Caco-2 (cell line): ENCODE results near the gene LRRC3B. TPM values are rescaled to one million over a fixed set of nuclear protein-coding genes. Genes with fewer than 3 reads are reported as not detected.

Experiments used
- BruUV-seq: library from RNA; stranded (reverse); fragments of 400-500 nt; replicated peaks from 2 replicates; lab custom pipeline; 2021; lab: Mats Ljungman, UMichigan
- CTCF ChIA-PET: fragments of 300-600 bp; sonication (Branson Sonifier 250); formaldehyde crosslinking; loops from one replicate; lab custom pipeline; 2022; ENCODE audit warnings: antibody characterized with exemption; lab: Charles Lee
- POLR2A ChIA-PET: fragments of 300-600 bp; sonication (Branson Sonifier 250); formaldehyde crosslinking; loops from one replicate; lab custom pipeline; 2022; ENCODE audit warnings: antibody characterized with exemption; lab: Charles Lee
- DNase-seq, 2 experiments: peaks; one replicate each; pipeline versions ENCODE4 v3.0.0 to v3.0.0-alpha.2; 2020 to 2022
- H3K27me3 ChIP-seq: replicated peaks from 2 replicates; pipeline ENCODE4 v1.6.0; 2011; ENCODE audit warnings: low read length; ENCODE audit not compliant: control insufficient read depth, insufficient read depth
- H3K36me3 ChIP-seq: 2 replicates; pipeline ENCODE4 v1.5.1; 2011; ENCODE audit warnings: low read length; ENCODE audit not compliant: control insufficient read depth, insufficient read depth
- H3K4me1 ChIP-seq: fragments of 250-450 bp; sonication (Bioruptor Pico); 2 replicates; pipeline ENCODE4 v1.5.1; 2020; ENCODE audit warnings: mild to moderate bottlenecking
- H3K4me3 ChIP-seq: 2 replicates; pipeline ENCODE4 v1.5.1; 2011; ENCODE audit warnings: low read depth, mild to moderate bottlenecking, control low read depth, low read length
- H3K9me3 ChIP-seq: fragments of 250-450 bp; sonication (Bioruptor Pico); 2 replicates; pipeline ENCODE4 v1.5.1; 2020; ENCODE audit warnings: mild to moderate bottlenecking, moderate library complexity
- H3K27ac Mint-ChIP-seq: one replicate; pipeline ENCODE4 v1.8.0; 2022; ENCODE audit warnings: mixed read lengths; ENCODE audit not compliant: unreplicated experiment
- H3K27me3 Mint-ChIP-seq: one replicate; pipeline ENCODE4 v1.8.0; 2022; ENCODE audit warnings: mixed read lengths; ENCODE audit not compliant: insufficient read depth, unreplicated experiment
- H3K36me3 Mint-ChIP-seq: one replicate; pipeline ENCODE4 v1.8.0; 2022; ENCODE audit warnings: mild to moderate bottlenecking, mixed read lengths; ENCODE audit not compliant: insufficient read depth, unreplicated experiment
- H3K4me1 Mint-ChIP-seq: one replicate; pipeline ENCODE4 v1.8.0; 2022; ENCODE audit warnings: low read depth, mixed read lengths; ENCODE audit not compliant: unreplicated experiment
- H3K4me3 Mint-ChIP-seq: one replicate; pipeline ENCODE4 v1.8.0; 2022; ENCODE audit warnings: mild to moderate bottlenecking, moderate library complexity, mixed read lengths; ENCODE audit not compliant: unreplicated experiment
- H3K9me3 Mint-ChIP-seq: one replicate; pipeline ENCODE4 v1.8.0; 2022; ENCODE audit warnings: mixed read lengths; ENCODE audit not compliant: unreplicated experiment
- intact Hi-C: fragments of 100-400 bp; cut with micrococcal nuclease; formaldehyde crosslinking; loops from one replicate; pipeline ENCODE4 v1.10.0; 2022; ENCODE audit not compliant: unreplicated experiment
- total RNA-seq: library from RNA; stranded (reverse); gene quantifications from 2 replicates; pipeline ENCODE4 v1.2.3, GENCODE V29; 2022
- TF ChIP-seq, protein P1 (sequence below), 2 experiments: fragments of 200-600 bp in 1 of 2; IDR thresholded peaks; 1 replicate in 1 of 2; 2 replicates in 1 of 2; pipeline versions ENCODE4 v1.5.1 to v1.8.0; 2011 to 2022; ENCODE audit warnings: antibody characterized with exemption in 1 of 2, control low read depth in 1 of 2, inconsistent platforms in 1 of 2, low read depth in 1 of 2, low read length in 1 of 2, mild to moderate bottlenecking in 1 of 2, moderate library complexity in 1 of 2; ENCODE audit not compliant: insufficient read depth in 1 of 2, severe bottlenecking in 1 of 2, unreplicated experiment in 1 of 2

The LRRC3B gene
- total RNA-seq, 1 experiment from 2014 or later, result not detected

DNA sequence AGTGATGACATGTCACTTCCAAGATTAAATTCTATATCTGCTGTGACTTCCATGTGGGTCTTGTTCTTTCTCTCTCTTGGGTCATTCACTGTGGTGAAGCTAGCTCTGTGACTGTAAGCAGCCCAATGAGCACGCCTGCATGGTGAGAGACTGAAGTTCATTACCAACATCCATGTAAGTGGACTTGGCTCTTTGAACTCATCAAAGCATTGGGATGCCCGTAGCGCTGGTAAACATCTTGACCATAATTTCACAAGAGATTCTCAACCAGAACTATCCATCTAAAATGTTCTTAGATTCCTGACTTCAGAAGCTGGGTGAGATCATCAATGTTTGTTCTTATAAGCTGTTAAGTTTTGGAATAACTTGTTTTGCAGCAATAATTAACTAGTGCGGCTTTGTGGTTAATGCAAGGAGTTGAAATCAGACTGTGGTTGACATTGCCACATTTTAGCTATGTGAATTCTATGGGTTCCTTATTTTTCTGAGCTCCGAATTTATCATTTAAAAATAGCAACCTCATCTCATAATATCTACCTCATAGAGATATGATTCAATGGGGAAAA, 31.6 kb upstream of the LRRC3B start:
- no peaks in the 10 kb centered on the region for H3K4me1 Mint-ChIP-seq
- H3K9me3 Mint-ChIP-seq, result no peaks in the 10 kb centered on the region
- H3K27ac Mint-ChIP-seq, result no peak overlapping the region
- H3K36me3 Mint-ChIP-seq, result no peaks in the 10 kb centered on the region
- TF ChIP-seq, protein P1, sequence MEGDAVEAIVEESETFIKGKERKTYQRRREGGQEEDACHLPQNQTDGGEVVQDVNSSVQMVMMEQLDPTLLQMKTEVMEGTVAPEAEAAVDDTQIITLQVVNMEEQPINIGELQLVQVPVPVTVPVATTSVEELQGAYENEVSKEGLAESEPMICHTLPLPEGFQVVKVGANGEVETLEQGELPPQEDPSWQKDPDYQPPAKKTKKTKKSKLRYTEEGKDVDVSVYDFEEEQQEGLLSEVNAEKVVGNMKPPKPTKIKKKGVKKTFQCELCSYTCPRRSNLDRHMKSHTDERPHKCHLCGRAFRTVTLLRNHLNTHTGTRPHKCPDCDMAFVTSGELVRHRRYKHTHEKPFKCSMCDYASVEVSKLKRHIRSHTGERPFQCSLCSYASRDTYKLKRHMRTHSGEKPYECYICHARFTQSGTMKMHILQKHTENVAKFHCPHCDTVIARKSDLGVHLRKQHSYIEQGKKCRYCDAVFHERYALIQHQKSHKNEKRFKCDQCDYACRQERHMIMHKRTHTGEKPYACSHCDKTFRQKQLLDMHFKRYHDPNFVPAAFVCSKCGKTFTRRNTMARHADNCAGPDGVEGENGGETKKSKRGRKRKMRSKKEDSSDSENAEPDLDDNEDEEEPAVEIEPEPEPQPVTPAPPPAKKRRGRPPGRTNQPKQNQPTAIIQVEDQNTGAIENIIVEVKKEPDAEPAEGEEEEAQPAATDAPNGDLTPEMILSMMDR (IDR thresholded peaks at IDR 0.05; ENCODE audit: insufficient read depth in 1 of 2, low read depth in 1 of 2, low read length in 1 of 2, severe bottlenecking in 1 of 2, unreplicated experiment in 1 of 2), result no peak
- ChIA-PET POLR2A (no interaction called here), CTCF (no interaction called here)
- Histone ChIP-seq H3K4me3 (no peak overlapping the region), H3K36me3 (no peaks in the 10 kb centered on the region), H3K4me1 (no peaks in the 10 kb centered on the region), H3K9me3 (no peaks in the 10 kb centered on the region), H3K27me3 (no peaks in the 10 kb centered on the region)
- no peak overlapping the region for H3K4me3 Mint-ChIP-seq
- no peak for DNase-seq
- intact Hi-C loops, result no loop called here
- no peaks in the 10 kb centered on the region for H3K27me3 Mint-ChIP-seq
- no TSS peak for BruUV-seq

DNA sequence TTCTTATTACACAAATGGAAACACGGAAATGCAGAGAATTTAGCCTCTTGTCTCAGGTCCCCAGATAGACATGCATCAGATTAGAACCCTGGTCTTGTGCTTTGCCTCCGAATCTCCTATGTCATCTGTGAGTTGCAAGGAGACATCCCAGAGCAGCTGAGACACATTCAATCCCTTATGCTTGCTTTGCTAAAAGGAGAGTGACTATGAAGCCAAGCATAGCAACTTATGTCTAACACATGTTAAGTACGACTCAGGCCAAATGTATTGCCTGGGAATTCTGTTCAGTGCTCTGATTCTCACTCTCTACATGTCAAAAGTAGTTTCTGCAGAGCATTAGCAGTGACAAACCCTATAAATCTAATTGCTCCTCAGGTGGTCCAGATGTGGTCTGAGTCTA, 30.6 kb upstream of the LRRC3B start:
- no peaks in the 10 kb centered on the region for H3K9me3 Mint-ChIP-seq
- no TSS peak for BruUV-seq
- intact Hi-C loops, result no loop called here

GRCh38 chr3:26592451-26592850, 30.1 kb upstream of the LRRC3B start:
- BruUV-seq, result no TSS peak
- no peak for DNase-seq
- TF ChIP-seq, protein P1 (IDR thresholded peaks at IDR 0.05; ENCODE audit: insufficient read depth in 1 of 2, low read depth in 1 of 2, low read length in 1 of 2, severe bottlenecking in 1 of 2, unreplicated experiment in 1 of 2), result no peak
- no peaks in the 10 kb centered on the region for H3K27me3 ChIP-seq
- intact Hi-C loops, result no loop called here
- no peaks in the 10 kb centered on the region for H3K27me3 Mint-ChIP-seq
- POLR2A ChIA-PET, result no interaction called here
- no peaks in the 10 kb centered on the region for H3K9me3 Mint-ChIP-seq
- no peak overlapping the region for H3K4me3 Mint-ChIP-seq
- no peaks in the 10 kb centered on the region for H3K4me1 Mint-ChIP-seq
- no peaks in the 10 kb centered on the region for H3K36me3 Mint-ChIP-seq
- H3K4me1 ChIP-seq, result no peaks in the 10 kb centered on the region
- no peak overlapping the region for H3K27ac Mint-ChIP-seq
- CTCF ChIA-PET, result no interaction called here
- no peaks in the 10 kb centered on the region for H3K9me3 ChIP-seq
- no peaks in the 10 kb centered on the region for H3K36me3 ChIP-seq
- H3K4me3 ChIP-seq, result no peak overlapping the region

More for the DNA sequence above, 30.6 kb upstream of the LRRC3B start:
- H3K4me1 Mint-ChIP-seq, result no peaks in the 10 kb centered on the region
- DNase-seq, result no peak
- Histone ChIP-seq H3K27me3 (no peaks in the 10 kb centered on the region), H3K4me1 (no peaks in the 10 kb centered on the region), H3K4me3 (no peak overlapping the region), H3K36me3 (no peaks in the 10 kb centered on the region), H3K9me3 (no peaks in the 10 kb centered on the region)
- ChIA-PET CTCF (no interaction called here), POLR2A (no interaction called here)
- H3K4me3 Mint-ChIP-seq, result no peak overlapping the region
- H3K27me3 Mint-ChIP-seq, result no peaks in the 10 kb centered on the region
- H3K36me3 Mint-ChIP-seq, result no peaks in the 10 kb centered on the region
- TF ChIP-seq, protein P1 (IDR thresholded peaks at IDR 0.05; ENCODE audit: insufficient read depth in 1 of 2, low read depth in 1 of 2, low read length in 1 of 2, severe bottlenecking in 1 of 2, unreplicated experiment in 1 of 2), result no peak
- no peak overlapping the region for H3K27ac Mint-ChIP-seq
